Prostate gland (tissue), 2 donors: ENCODE results near the gene CERS6.

ENCODE experiments used
- CTCF ChIP-seq, 4 experiments: fragments of 200-600 bp in 2 of 4; fragments of 450-650 bp in 2 of 4; sonication (generic) in 2 of 4; IDR thresholded peaks; 1 replicate in 3 of 4; 2 replicates in 1 of 4; pipeline ENCODE4 v1.5.1; 2016 to 2019; ENCODE audit warnings: antibody characterized with exemption in 4 of 4, mild to moderate bottlenecking in 2 of 4, moderate library complexity in 2 of 4
- POLR2A ChIP-seq: fragments of 450-650 bp; IDR thresholded peaks from one replicate; pipeline ENCODE4 v1.6.1; 2016; ENCODE audit warnings: antibody characterized with exemption, mild to moderate bottlenecking
- POLR2AphosphoS5 ChIP-seq: sonication (generic); formaldehyde crosslinking; IDR thresholded peaks from one replicate; pipeline ENCODE4 v1.6.1; 2017; ENCODE audit warnings: antibody characterized with exemption

- TF ChIP-seq CTCF (IDR thresholded peaks at IDR 0.05) (no peak), POLR2AphosphoS5 (no peak), POLR2A (no peak)
Observed at GRCh38 chr2:168780669-168781071, 324.6 kb downstream of the CERS6 start.
